Fibroblast of upper back skin (primary cell): ENCODE results near the gene CCDC182.

Source experiments
- DNase-seq: peaks from one replicate; pipeline ENCODE4 v3.0.0-alpha.2; 2013

The CCDC182 gene

GRCh38 chr17:57726213-57726790 is 18.8 kb downstream of the CCDC182 start:
- DNase-seq = no peak

- no peak for DNase-seq
Measured at GRCh38 chr17:57724729-57725125, 20.4 kb downstream of the CCDC182 start.

GRCh38 chr17:57724026-57724728 is 20.9 kb downstream of the CCDC182 start:
- peak; percentile 7 for DNase-seq

- peak; percentile 5 for DNase-seq
Measured at GRCh38 chr17:57723427-57724025, 21.6 kb downstream of the CCDC182 start.

GRCh38 chr17:57722704-57723043 is 22.4 kb downstream of the CCDC182 start:
- DNase-seq = no peak

- no peak for DNase-seq
Measured at GRCh38 chr17:57721967-57722703, 23.0 kb downstream of the CCDC182 start.

- no peak for DNase-seq
Measured at GRCh38 chr17:57720386-57721035, 24.6 kb downstream of the CCDC182 start.

- DNase-seq = no peak
Measured at GRCh38 chr17:57718878-57719277, 26.2 kb downstream of the CCDC182 start.

GRCh38 chr17:57715981-57716380 is 29.1 kb downstream of the CCDC182 start:
- DNase-seq = no peak

- no peak for DNase-seq
Measured at GRCh38 chr17:57714665-57715180, 30.4 kb downstream of the CCDC182 start.

- DNase-seq = no peak
Measured at GRCh38 chr17:57713140-57713539, 32.0 kb downstream of the CCDC182 start.

- DNase-seq = peak; percentile 6
Measured at GRCh38 chr17:57708410-57708809, 36.7 kb downstream of the CCDC182 start.

- no peak for DNase-seq
Measured at GRCh38 chr17:57707892-57708291, 37.2 kb downstream of the CCDC182 start.

- DNase-seq = no peak
Measured at GRCh38 chr17:57706761-57707160, 38.3 kb downstream of the CCDC182 start.

- no peak for DNase-seq
Measured at GRCh38 chr17:57705921-57706695, 39.0 kb downstream of the CCDC182 start.

- DNase-seq = no peak
Measured at GRCh38 chr17:57704448-57704847, 40.7 kb downstream of the CCDC182 start.

GRCh38 chr17:57703273-57703672 is 41.8 kb downstream of the CCDC182 start:
- no peak for DNase-seq

- DNase-seq = no peak
Measured at GRCh38 chr17:57701124-57701523, 44.0 kb downstream of the CCDC182 start.

- DNase-seq = peak; percentile 52
Measured at GRCh38 chr17:57699751-57700219, 45.3 kb downstream of the CCDC182 start.

GRCh38 chr17:57697891-57698711 is 47.0 kb downstream of the CCDC182 start:
- DNase-seq = no peak

GRCh38 chr17:57697197-57697596 is 47.9 kb downstream of the CCDC182 start:
- DNase-seq = no peak
